Measurements from ENCODE around the gene NPEPL1. TPM values are rescaled to one million over a fixed set of nuclear protein-coding genes. Genes with fewer than 3 reads are reported as not detected.

NPEPL1 gene
- total RNA-seq, 3 donors from 2014 or later: 26.8 to 35.7 (median 30.8) TPM

DNA sequence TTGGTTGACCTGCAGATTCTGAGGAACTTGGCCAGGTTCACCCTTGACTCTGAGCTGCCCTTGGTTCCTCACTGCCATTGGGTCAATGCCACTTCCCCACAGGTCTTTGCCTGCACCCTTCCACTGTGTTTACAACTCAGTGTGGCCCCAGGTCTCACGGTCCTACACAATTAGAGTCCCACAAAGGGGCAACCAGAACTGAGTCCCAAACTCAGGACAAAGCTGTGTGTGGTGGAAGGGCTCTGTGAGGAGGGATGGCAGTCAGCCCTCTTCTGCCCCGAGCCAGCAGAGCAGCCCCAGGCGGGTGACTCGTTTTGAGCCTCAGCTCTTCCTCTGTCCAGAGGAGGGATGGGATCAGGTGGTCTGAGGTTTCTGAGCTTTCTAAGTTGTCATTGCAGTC, 69.5 kb downstream of the NPEPL1 start:
- DNase-seq (ENCODE audit: low spot score in 2 of 2): no peak
- no peaks in the 10 kb centered on the region for H3K4me1 ChIP-seq
- no peak for TF ChIP-seq POLR2A (IDR thresholded peaks at IDR 0.05)
- TF ChIP-seq, protein P1, sequence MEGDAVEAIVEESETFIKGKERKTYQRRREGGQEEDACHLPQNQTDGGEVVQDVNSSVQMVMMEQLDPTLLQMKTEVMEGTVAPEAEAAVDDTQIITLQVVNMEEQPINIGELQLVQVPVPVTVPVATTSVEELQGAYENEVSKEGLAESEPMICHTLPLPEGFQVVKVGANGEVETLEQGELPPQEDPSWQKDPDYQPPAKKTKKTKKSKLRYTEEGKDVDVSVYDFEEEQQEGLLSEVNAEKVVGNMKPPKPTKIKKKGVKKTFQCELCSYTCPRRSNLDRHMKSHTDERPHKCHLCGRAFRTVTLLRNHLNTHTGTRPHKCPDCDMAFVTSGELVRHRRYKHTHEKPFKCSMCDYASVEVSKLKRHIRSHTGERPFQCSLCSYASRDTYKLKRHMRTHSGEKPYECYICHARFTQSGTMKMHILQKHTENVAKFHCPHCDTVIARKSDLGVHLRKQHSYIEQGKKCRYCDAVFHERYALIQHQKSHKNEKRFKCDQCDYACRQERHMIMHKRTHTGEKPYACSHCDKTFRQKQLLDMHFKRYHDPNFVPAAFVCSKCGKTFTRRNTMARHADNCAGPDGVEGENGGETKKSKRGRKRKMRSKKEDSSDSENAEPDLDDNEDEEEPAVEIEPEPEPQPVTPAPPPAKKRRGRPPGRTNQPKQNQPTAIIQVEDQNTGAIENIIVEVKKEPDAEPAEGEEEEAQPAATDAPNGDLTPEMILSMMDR (IDR thresholded peaks at IDR 0.05): no peak
- no peak for TF ChIP-seq POLR2AphosphoS5 (IDR thresholded peaks at IDR 0.05)
- intact Hi-C loops (cut with DNase I; ENCODE audit: low total_unique reads): no loop called here
- H3K36me3 ChIP-seq: no peaks in the 10 kb centered on the region
- H3K27ac ChIP-seq: no peak overlapping the region
- no peak overlapping the region for H3K4me3 ChIP-seq
- peaks cover 0 to 5% of the 10 kb centered on the region in 2 donors for H3K27me3 ChIP-seq
- H3K9me3 ChIP-seq: no peaks in the 10 kb centered on the region

DNA sequence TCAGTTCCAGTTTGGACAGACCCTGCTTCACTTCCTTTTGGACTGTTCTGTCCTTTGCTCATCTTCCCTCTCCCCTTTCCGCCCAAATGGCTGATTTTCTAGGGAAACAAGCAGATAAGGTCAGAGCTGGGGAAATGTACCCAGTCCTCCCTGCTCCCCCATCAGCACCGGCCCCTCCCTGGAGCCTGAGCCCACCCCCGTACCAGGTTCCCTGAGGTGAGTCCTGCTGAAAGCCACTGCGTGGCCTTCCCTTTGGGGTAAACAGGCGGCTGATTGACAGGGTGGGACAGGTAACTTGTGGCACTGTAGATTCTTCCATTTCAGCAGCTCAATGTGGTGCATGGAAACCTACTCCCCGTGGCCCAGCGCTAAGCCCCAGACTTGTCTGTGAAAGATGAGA, 70.5 kb downstream of the NPEPL1 start:
- Histone ChIP-seq H3K9me3 (no peaks in the 10 kb centered on the region), H3K27ac (no peak overlapping the region), H3K36me3 (no peaks in the 10 kb centered on the region), H3K4me1 (no peaks in the 10 kb centered on the region), H3K27me3 (peaks cover 0 to 5% of the 10 kb centered on the region in 2 donors), H3K4me3 (no peak overlapping the region)
- intact Hi-C loops (cut with DNase I; ENCODE audit: low total_unique reads): no loop called here
- DNase-seq (ENCODE audit: low spot score in 2 of 2): no peak
- no peak for TF ChIP-seq POLR2A (IDR thresholded peaks at IDR 0.05)
- TF ChIP-seq POLR2AphosphoS5 (IDR thresholded peaks at IDR 0.05): no peak
- TF ChIP-seq, protein P1 (IDR thresholded peaks at IDR 0.05): no peak

Other genes with a start within 250 kb of the NPEPL1 start
- 1 to 10 TPM in 1 of 3 donors, under 1 TPM in 1, not detected in 1; 0.73 to 2.0 TPM for gene APCDD1L, start 177.4 kb upstream of the NPEPL1 start, total RNA-seq
- 10 to 100 TPM; 54.4 to 76.5 (median 74.4) TPM for gene STX16, start 41.5 kb upstream of the NPEPL1 start, total RNA-seq
- gene GNAS-AS1, start 158.1 kb downstream of the NPEPL1 start, total RNA-seq: 1 to 10 TPM in 1 of 3 donors, under 1 TPM in 2; 0.48 to 1.5 (median 0.98) TPM
- gene GNAS, start 159.9 kb downstream of the NPEPL1 start, total RNA-seq: 100 to 1,000 TPM; 448 to 714 (median 570) TPM

Data from breast epithelium (tissue), 4 donors.